Stimulated activated CD4-positive, alpha-beta T cell treated with anti-CD3 and anti-CD28 coated beads, Interleukin-15, amount 100 ng/mL, for 48 hours (primary cell): ENCODE measurements around the gene C19orf85.

Experiments used
- DNase-seq, 2 donors: peaks; one replicate each; pipeline ENCODE4 v3.0.0-alpha.2; 2020; ENCODE audit warnings: low read depth in 2 of 2

The C19orf85 gene

DNA sequence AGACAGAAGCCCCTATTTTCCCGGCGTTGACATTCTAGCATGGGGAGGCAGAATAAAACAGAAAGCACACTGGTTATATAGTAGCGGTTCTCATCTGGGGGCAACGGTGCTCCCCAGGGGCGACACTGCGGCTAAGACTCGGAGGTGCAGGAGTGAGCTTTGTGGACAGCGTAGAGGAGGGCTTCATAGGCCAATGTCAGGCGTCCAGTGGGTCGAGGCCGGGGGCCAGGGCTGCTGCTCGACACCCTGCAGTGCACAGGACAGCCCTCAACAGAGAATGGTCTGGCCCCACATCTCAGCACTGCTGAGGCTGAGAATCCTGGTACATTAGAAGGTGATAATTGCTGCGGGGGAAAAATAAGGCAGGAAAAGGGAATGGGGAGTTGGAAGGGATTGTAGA, 13.4 kb upstream of the C19orf85 start:
- DNase-seq: no peak

DNA sequence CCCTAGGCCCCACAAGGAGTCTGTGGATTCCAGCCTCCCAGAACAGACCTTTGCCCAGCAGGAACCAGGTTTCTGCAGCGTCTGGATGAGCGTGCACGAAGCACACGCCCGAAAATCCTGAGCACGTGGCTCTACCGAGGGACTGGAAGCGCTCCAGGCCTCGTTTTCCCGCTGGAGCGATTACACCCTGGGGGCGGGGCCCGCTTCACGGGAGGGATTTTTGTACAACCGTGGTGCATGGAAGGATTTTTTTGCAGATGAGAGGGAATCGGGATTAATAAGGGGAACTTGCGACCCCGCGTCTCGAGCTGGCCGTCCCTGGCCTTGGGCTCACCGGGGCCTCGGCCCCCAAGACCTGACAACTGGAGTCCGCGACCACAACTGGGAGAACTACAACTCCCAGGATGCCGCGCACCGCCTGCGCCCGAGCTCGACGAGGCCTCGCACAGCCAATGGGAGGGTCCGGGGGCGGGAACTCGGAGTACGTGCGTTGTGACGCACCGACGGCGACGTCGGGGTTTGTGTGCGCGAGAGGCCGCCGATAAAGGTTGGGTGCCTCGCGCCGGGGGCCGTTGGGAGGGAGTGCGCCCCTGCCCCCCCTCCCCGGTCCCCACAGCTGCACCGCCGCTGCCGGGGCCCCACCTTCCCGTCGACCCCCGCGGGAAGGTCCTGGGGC, 11.7 kb upstream of the C19orf85 start, which contains the start of gene ZNF628:
TSS of gene ZNF628 (plus strand) at position 518 of the 676 bp plus-strand sequence. CDS start 3,294 bp downstream, outside the sequence.
- DNase-seq: peak; percentile 97 to 99

DNA sequence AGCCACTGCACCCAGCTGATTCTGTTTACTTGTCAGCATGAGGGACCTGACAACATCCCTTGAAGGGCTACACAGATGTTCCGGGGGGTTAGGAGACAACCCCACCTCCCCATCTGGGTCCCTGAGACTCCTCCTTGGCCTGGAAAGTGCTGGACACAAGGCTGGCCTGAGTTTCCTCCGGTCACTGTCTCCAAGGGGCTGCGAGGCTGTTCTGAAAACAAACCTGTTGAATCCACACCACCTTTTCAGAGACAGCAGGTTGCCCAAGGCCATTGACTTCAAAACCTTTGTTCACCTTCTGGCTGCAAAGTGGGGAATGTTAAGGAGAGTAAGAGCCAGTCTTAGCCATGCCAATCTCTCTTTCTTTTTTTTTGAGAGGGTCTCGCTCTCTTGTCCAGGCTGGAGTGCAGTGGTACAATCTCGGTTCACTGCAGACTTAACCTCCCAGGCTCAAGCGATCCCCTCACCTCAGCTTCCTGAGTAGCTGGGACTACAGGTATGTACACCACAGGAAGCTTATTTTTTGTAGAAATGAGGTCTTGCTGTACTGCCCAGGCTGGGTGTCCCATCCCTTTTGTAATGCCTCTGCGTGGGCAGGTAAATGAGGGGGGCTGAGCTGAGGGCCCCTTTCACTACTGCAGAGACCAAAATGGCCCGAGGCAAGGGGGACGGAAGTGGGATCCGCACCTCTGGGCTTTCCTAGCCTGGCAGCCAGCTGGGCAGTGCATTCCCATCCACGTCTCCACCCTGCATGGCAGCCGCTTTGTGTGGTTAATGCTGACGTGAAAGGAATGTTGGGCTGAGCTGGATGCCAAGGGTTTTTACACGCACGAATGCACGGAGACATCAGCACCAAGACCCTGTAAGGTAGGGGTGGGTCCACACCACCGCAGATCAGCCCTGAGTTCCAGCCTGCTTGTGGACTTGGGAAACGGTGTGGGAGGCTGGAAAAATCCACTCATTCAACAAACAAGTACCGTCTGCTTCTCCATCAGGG, 10.0 kb upstream of the C19orf85 start:
- no peak for DNase-seq

DNA sequence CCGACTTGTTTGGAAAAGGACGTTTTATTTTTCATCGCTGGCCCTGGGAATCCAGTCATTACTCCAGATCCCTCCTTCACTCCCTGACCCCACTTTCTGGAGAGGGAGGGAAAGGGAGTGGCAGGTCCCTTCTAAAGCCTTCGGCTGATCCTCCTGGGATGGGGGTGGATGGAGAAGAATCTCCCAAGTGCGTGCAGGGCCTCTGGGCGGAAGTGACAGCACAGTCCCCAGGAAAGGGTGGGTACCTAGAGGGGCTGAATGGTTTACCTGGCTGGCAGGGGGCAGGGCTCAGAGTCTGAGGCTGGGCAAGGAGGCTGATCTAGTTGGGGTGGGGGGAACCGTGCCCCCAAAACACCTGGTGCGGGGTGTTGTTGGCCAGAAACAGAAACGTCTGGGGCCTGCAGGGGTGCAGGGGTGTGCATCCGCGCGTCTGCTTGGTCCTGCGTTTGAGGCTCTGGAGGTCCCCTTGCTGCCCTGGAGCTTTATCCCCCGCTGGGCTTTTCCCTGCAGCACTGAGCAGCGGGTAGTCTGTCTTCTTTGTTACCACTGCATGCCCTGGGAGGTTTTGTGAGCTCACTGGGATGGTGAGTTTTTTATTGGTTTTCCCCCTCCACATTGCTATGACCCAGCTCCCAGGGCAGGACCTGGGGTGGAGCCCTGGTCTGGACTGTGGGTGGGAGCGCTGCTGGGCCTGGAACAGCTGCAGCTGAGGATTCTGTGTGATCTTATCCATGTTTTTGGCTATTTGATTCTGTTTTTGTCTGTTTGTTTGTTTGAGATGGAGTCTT, 8.9 kb upstream of the C19orf85 start:
- DNase-seq: no peak

DNA sequence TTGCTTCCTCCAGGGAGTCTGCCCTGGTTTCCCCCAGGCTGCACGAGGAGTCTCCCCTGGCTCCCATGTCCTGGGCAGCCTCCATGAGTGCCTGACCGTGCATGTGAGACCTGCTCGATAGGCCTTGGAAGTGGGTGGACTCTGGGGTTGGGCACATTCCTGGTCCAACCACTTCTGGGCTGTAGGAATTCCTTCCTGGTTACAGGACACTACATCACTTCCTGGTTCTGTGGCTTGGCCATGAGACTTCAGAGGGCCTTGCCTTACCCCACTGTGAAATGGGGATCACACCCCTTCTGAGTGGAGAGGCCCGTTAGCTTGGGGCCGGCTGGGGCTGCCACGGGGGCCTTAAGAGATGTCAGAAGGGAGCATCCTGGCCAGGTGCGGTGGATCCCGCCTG, 7.9 kb upstream of the C19orf85 start:
- DNase-seq: no peak

DNA sequence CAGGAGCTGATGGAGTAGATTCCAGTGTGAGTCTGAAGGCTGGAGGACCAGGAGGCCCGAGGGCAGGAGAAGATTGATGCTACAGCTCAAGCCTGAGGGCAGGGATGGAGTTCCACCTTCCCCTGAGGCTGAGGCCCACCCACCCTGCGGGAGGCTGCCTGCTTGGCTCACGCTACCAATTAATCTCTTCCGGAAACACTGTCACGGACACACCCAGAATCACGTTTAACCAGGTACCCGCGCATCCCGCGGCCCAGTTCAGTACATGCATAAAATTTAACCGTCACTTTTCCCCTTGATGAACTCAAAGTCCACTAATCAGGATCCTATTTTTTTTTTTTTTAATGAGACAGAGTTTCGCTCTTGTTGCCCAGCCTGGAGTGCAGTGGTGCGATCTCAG, 6.7 kb upstream of the C19orf85 start:
- no peak for DNase-seq

DNA sequence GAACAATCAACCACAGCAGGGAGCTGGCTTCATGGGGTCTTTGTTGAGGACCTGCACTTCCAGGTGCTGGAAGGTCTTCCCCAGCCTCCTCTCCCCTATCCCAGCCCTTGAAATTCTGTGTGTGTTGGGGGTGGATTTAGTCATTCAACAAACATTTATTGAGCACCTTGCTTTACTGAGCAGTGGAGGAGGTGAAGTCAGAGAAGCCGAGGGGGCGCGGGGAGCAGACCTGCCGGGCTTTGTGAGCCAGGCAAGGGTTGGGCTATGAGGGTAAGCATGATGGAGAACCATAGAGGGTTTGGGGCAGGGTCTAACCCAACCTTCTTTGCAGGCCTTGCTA, 3.5 kb upstream of the C19orf85 start:
- no peak for DNase-seq

DNA sequence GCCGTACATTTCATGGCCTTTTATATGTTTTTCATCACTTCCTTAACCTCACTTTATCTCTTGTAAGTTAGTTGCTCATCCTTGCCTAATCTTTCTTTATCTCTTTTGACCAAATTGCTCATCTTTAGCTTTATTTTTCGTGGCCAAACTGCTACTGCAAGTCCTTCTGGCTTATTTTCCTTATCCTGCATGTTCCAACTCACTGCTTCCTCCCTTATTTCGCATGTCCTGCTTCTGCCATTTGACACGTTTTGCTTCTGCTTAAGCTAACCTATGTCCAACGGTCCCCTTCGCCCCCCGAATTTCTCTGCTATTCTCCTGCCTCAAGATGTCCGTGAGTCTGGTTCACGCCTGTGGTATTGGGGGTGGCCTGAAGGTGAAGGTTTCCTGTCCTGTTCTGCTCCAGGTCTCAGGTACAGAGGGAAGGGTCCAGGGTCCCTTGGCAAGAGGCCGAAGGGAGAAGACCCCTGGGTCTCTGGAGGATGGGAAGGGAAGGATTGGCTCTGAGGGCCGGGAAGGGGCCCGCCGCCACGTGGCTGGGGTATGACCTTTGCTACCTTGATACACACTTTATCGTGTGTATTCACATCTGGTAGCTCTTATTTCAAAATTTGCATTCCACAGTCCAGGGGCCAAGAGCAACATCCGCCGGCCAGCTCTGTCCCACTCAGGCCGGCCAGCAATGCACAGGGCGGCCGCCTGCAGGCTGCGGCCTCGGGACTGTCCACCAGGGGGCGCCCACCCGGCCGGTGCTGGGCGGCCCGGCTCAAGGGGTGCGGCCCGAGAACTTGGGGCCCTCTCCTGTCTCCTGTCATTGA, 2.9 kb upstream of the C19orf85 start:
- peak in 1 of 2 donors; percentile 62 for DNase-seq

DNA sequence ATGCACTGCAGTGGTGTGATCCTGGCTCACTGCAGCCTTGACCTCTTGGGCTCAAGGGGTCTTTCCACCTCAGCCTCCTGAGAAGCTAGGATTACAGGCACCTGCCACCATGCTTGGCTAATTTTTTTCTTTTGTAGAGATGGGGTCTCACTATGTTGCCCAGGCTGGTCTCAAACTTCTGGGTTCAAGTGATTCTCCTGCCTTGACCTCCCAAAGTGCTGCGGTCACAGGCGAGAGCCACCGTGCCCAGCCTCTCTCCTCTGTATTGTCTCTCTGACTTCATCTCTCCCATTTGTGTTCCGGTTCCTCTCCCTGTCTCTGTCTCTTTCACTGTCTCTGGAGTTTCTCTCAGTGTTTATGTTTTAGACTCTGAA, 1.7 kb upstream of the C19orf85 start:
- DNase-seq: no peak

DNA sequence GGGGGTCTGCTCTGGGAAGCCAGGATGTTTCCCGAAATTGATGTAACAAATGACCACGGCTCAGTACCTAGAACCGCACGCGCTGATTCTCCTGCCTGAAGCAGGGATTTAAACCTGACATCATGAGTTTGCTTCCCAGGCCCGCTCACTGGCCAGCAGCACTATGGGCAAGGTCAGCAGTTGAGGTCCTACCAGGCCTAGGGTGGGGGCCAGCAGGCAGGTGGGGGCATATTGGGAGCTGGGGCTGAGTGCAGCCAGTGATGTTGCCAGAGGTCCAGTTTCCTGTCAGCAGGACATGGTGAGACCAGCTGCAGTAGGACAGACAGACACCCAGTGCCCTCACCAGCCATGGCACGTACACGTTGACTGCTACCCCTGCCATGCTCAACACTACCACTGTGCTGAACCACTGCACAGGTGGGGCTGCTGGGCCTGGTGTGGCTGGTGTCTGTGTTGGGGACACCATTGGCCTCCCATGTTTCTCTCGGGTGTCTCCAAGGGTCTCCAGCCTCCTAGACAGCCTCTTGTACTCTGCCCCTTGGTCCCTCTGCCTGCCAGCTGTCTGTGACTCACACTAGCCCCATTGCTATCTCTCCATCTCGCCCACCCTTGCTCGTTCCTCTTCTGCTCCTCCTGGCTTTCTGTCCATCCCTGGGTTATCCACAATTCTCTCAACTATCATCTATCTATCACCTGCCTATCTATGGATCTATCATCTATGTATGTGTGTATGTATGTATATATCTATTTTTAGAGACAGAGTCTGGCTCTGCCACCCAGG, 1.1 kb upstream of the C19orf85 start:
- DNase-seq: no peak

DNA sequence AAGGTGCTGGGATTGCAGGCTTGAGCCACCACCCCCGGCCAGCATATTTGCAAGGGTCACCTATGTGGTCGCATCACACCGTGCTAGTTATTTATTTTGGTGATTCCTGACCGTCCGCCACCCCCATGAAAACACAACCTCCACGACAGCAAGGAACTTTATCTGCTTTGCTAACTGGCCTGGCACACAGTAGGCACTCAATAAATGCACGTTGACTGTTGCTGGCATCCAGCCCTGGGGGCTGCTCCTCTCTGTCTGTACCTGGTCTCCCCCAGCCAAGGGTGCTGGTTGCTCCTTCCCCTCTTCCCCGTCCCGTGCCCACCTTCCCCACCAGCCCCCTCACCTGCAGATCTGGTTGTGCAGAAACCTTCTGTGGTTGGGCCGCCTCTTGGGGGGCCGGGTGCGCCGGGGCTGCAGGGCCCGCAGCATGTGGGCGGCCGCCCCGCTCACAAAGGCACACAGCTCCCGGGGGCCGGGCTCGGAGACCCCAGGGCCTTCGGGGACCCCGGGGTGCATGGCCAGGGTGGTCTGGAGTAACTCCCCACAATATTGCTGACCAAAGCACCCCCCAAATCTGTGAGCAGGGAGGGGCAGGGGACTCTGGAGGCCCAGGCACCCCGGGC, 401 bp downstream of the C19orf85 start:
- no peak for DNase-seq

DNA sequence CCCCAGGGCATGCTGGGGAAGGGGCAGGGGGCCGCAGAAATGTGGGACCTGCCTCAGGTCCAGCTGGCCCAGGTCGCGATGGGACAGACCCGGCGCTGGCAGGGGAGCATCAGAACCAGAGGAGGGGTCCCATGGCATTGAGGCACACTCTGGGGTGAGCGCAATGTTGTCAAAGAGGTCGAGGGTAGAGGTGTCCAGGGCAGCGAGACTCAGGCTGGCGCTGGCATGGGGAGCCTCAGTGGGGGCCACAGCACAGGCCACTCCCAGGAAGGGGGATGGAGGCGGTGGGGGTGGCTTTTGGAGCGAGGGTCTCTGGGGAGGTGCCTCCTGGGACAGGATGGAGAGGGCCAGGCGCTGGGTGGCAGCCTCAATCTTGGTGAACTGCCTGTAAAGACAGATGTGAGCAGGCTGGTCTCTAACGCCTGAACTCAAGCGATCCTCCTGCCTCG, 944 bp downstream of the C19orf85 start:
- DNase-seq: no peak

DNA sequence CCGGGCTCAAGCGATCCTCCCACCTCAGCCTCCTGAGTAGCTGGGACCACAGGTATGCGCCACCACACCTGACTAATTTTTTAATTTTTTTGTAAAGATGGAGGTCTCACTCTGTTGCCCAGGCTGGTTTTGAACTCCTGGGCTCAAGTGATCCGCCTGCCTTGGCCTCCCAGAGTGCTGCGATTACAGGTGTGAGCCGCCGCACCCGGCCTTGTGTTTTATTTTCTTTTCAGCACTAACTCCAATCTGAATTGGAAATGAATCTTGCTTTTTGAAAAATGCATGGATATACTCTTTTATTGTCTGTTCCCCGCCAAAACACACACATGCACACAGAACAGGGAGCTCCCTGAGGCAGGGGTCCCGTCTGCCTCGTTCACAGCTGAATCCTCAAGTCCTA, 1.8 kb downstream of the C19orf85 start:
- no peak for DNase-seq

DNA sequence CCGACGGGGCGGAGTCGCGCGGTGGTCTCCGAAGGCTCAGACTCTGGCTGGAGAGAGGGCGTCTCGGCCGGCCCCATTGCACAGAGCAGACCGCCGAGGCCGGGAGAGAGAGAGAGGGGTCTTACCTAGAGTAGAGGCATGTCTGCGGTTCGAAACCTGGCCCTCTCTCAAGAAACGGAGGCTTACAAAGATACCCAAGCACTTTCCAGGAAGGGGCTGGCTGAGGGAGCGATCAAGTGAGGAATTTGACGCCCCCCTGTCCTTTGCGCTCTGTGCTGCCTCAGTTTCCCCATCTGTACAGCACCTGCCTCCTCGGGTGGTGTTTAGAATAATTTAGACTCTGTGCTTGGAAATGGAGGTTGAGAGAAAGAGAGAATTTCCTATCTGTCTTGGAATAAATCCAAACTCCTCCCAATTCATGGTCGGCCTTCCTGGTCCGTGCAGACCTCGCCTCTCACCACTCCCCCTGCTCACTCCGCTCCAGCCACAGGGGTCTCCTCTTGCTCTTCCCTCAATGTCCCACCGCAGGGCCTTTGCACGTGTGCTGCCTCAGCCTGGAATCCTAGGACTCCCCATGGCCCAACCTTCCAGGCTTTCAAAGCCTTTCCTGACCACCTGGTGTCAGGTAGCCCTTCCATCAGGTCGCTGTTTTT, 2.5 kb downstream of the C19orf85 start:
- no peak for DNase-seq

DNA sequence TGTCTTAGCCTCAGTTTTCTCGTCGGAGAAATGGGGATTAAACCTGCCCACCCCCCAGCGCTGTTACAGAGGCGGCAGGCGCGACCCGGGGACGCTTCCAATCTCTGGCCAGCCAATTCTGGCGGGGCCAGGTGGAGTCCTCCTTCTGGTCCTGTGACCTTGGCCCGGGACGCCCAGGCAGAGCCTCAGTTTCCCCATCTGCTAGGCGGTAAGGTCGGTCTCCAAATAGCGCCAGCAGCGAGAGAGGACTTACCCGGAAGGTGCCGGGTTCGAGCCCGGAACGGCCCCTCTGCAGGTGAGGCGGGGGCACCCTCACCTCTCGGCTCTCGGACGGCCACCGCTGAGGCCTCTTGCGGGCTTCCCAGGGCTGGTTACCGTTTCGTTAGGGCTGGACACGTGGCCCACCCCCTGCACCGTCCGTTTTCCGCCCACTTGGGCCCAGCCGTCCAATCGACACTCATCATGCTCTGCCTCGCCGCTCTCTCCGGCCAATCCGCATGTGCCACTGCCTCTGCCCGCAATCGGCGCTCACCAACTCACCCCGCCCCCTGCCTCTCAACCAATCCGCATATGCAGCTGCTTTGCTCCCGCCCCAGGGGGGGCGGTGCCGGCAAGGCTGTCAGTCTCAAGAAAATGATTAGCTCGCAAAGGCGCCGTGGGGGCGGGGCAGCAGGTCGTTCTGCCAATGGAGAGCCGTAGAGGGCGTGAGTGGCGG, 3.1 kb downstream of the C19orf85 start, which contains the start of gene ISOC2:
TSS of gene ISOC2 (minus strand) at position 384 of the 715 bp plus-strand sequence. CDS start 5,156 bp downstream, outside the sequence.
- DNase-seq: peak; percentile 100

DNA sequence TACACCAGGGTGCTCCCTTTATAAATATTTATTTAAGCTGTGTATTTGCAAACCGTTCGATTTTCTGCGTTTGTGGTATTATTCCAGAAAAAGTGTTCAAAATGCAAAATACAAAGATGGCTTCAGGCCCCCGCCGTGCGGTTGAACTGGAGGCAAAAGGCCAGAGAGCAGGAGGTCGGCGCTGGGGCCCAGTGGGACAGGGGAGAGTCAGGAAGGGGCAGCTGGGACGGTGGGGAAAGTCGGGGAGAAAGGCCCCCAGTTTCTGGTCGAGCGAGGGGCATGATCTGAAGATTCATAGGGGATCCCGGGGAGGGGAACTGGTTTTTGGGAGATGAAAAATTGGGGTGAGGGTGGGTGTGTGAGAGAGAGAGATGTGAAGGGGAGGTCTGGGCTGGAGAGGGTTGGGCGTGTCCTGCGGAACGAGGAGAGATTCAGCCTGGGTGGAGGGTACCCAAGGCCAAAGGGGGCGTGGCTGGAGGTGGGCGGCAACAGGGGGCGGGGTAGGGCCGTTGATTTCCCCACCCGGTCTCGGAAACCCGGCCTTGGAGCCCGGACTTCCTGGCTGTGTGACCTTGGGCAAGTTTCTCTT, 3.8 kb downstream of the C19orf85 start:
- DNase-seq: no peak

DNA sequence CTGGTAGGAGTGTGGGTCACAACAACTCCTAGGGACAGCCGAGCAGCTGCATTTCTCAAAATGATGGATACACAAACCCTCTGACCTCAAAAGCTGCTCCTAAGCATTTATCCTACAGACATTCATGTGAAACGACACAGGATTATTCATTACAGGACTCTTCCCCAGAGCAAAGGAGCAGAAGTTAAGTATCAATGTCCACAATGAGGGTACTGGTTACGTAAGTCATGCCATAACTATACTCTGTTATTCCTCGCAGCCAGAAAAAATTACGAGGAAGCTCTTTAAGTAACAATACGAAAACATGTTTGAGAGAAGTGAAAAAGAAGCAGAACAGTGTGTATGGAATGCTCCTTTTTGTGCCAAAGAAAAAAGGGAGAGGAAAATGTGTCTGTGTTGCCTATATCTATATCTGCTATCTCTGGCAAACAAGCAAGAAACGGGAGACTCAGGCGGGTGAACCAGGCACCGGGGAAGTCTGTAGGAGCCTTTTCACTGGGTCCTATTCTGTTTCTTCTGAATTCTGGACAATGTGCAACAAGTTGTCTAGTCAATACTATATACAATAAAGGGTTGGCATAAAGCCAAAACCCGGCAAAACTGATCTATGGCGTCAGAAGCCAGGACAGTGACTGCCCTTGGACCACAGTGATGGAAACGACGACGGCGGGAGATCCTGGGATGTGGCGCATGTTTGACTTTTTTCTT, 4.4 kb downstream of the C19orf85 start:
- no peak for DNase-seq

DNA sequence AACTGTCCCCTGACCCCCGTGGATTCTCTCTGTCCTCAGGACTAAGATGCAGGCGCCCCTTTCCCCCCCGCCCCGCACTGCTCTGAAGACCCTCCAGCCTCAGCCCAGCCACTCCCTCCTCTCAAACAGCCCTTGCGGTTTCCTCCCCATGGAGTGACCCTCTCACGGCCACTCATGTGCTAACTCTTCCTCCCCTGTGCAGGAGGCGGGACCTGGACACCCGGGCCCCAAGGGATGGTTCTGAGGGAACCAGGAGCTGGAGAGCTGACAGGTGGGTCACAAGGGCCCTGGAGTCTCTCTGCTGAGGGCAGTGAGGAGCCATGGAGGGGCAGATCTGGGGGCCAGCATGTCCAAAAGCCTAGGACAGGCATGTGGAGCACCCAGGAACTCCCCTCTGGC, 5.0 kb downstream of the C19orf85 start:
- no peak for DNase-seq
